Measurements from ENCODE around the gene PDE4D. TPM values are rescaled to one million over a fixed set of nuclear protein-coding genes. Genes with fewer than 3 reads are reported as not detected.
A peak's percentile ranks its signal among the peaks of the same experiment; 100 is the strongest.

Gene PDE4D
- total RNA-seq, 2 experiments from 2014 or later = 0.50 to 0.51 TPM

GRCh38 chr5:59678943-59679342 lies 214.6 kb downstream of the PDE4D start:
- H3K79me2 ChIP-seq (ENCODE audit: insufficient read depth, low read depth, low read length) = no peaks in the 10 kb centered on the region
- no peak overlapping the region for H2AFZ ChIP-seq (ENCODE audit: low read length)
- no TSS peak for BruUV-seq (replicated peaks)
- no peaks in the 10 kb centered on the region for H3K4me1 ChIP-seq (ENCODE audit: insufficient read depth, low read length, poor library complexity, severe bottlenecking)
- no peaks in the 10 kb centered on the region for H3K9me3 ChIP-seq (ENCODE audit: low read length)
- intact Hi-C loops (cut with micrococcal nuclease; ENCODE audit: unreplicated experiment) = no loop called here
- H4K20me1 ChIP-seq (ENCODE audit: insufficient read depth, low read length) = no peaks in the 10 kb centered on the region
- no peak for DNase-seq (ENCODE audit: low spot score)
- no peak overlapping the region for H3K4me2 ChIP-seq (ENCODE audit: low read length)
- no peaks in the 10 kb centered on the region for H3K9me2 ChIP-seq (ENCODE audit: insufficient read depth, low read length)
- CTCF ChIA-PET (ENCODE audit: unreplicated experiment) = no interaction called here
- H3K4me3 ChIP-seq (ENCODE audit: low read depth, low read length, poor library complexity, severe bottlenecking) = no peak overlapping the region
- POLR2A ChIA-PET = no interaction called here
- H3K27ac ChIP-seq (ENCODE audit: low read depth, low read length, poor library complexity, severe bottlenecking) = no peak overlapping the region
- H3K36me3 ChIP-seq (ENCODE audit: insufficient read depth, low read length) = no peaks in the 10 kb centered on the region
- no peak for TF ChIP-seq CTCF (conservative IDR thresholded peaks at IDR 0.05; ENCODE audit: low read length)
- no peak for TF ChIP-seq EZH2phosphoT487 (IDR thresholded peaks at IDR 0.05; ENCODE audit: borderline replicate concordance, low read depth, low read length)

GRCh38 chr5:59674763-59675162 lies 218.8 kb downstream of the PDE4D start:
- Histone ChIP-seq H3K4me1 (ENCODE audit: insufficient read depth, low read length, poor library complexity, severe bottlenecking) (no peaks in the 10 kb centered on the region), H2AFZ (ENCODE audit: low read length) (no peak overlapping the region), H4K20me1 (ENCODE audit: insufficient read depth, low read length) (no peaks in the 10 kb centered on the region), H3K4me2 (ENCODE audit: low read length) (no peak overlapping the region), H3K36me3 (ENCODE audit: insufficient read depth, low read length) (no peaks in the 10 kb centered on the region), H3K9me3 (ENCODE audit: low read length) (no peaks in the 10 kb centered on the region), H3K4me3 (ENCODE audit: low read depth, low read length, poor library complexity, severe bottlenecking) (no peak overlapping the region), H3K9me2 (ENCODE audit: insufficient read depth, low read length) (no peaks in the 10 kb centered on the region), H3K79me2 (ENCODE audit: insufficient read depth, low read depth, low read length) (no peaks in the 10 kb centered on the region), H3K27ac (ENCODE audit: low read depth, low read length, poor library complexity, severe bottlenecking) (no peak overlapping the region)
- BruUV-seq (replicated peaks) = no TSS peak
- intact Hi-C loops (cut with micrococcal nuclease; ENCODE audit: unreplicated experiment) = loop anchor here (1.0 kb wide), 1 partner anchor 126 kb away; no protein-coding TSS in a partner anchor
- no peak for DNase-seq (ENCODE audit: low spot score)
- TF ChIP-seq EZH2phosphoT487 (IDR thresholded peaks at IDR 0.05; ENCODE audit: borderline replicate concordance, low read depth, low read length) (no peak), CTCF (conservative IDR thresholded peaks at IDR 0.05; ENCODE audit: low read length) (no peak)
- ChIA-PET POLR2A (no interaction called here), CTCF (ENCODE audit: unreplicated experiment) (no interaction called here)

GRCh38 chr5:59673438-59674058 lies 220.0 kb downstream of the PDE4D start:
- H3K9me3 ChIP-seq (ENCODE audit: low read length) = no peaks in the 10 kb centered on the region
- intact Hi-C loops (cut with micrococcal nuclease; ENCODE audit: unreplicated experiment) = loop anchor here (1.0 to 2.0 kb wide), 3 partner anchors 127 to 283 kb away; no protein-coding TSS in a partner anchor
- no peaks in the 10 kb centered on the region for H3K79me2 ChIP-seq (ENCODE audit: insufficient read depth, low read depth, low read length)
- H3K4me3 ChIP-seq (ENCODE audit: low read depth, low read length, poor library complexity, severe bottlenecking) = no peak overlapping the region
- DNase-seq (ENCODE audit: low spot score) = peak; percentile 71
- BruUV-seq (replicated peaks) = no TSS peak
- CTCF ChIA-PET (ENCODE audit: unreplicated experiment) = interaction anchor here (1.0 kb wide), 1 partner anchor 13 kb away, joined by 3 read pairs; no protein-coding TSS in a partner anchor
- H3K4me2 ChIP-seq (ENCODE audit: low read length) = no peak overlapping the region
- no peaks in the 10 kb centered on the region for H3K9me2 ChIP-seq (ENCODE audit: insufficient read depth, low read length)
- no peak overlapping the region for H2AFZ ChIP-seq (ENCODE audit: low read length)
- H3K27ac ChIP-seq (ENCODE audit: low read depth, low read length, poor library complexity, severe bottlenecking) = no peak overlapping the region
- no peaks in the 10 kb centered on the region for H3K4me1 ChIP-seq (ENCODE audit: insufficient read depth, low read length, poor library complexity, severe bottlenecking)
- TF ChIP-seq EZH2phosphoT487 (IDR thresholded peaks at IDR 0.05; ENCODE audit: borderline replicate concordance, low read depth, low read length) (no peak), CTCF (conservative IDR thresholded peaks at IDR 0.05; ENCODE audit: low read length) (peak; percentile 97)
- no peaks in the 10 kb centered on the region for H4K20me1 ChIP-seq (ENCODE audit: insufficient read depth, low read length)
- POLR2A ChIA-PET = no interaction called here
- H3K36me3 ChIP-seq (ENCODE audit: insufficient read depth, low read length) = no peaks in the 10 kb centered on the region
